GM18951 (cell line): ENCODE results near the gene HYLS1.

Source experiments
- POLR2A ChIP-seq: IDR thresholded peaks from 4 replicates; pipeline ENCODE4 v1.6.1; 2011; ENCODE audit warnings: mild to moderate bottlenecking; ENCODE audit not compliant: insufficient read length, insufficient read depth; ENCODE audit errors: extremely low read depth
- in situ Hi-C: fragments of 300-500 bp; cut with MboI; formaldehyde crosslinking; loops from one replicate; pipeline ENCODE4 v1.12.0; 2022; ENCODE audit warnings: low sequenced_read_pairs, mixed read lengths, inconsistent platforms; ENCODE audit not compliant: unreplicated experiment

HYLS1 gene

DNA sequence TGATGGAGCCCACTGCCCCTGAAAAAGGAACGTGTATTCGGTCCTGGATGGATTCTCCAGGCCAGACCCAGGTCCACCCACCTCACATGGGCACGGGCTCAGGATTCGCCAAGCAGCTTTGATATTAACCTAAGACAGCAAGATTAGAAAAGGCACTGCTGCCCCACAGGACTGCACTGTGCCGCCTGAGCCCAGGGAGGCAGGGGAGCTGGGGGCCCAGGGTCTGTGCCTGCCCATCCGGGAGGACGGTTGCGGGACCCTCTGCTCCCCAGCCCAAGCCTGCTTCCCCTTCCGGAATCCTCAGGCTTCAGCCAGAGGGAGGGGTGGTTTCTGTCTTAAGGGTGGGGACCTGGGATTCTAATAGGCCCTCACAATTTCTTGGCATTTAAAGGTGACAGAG is 44.8 kb downstream of the HYLS1 start:
- TF ChIP-seq POLR2A, result no peak
- in situ Hi-C loops, result no loop called here

DNA sequence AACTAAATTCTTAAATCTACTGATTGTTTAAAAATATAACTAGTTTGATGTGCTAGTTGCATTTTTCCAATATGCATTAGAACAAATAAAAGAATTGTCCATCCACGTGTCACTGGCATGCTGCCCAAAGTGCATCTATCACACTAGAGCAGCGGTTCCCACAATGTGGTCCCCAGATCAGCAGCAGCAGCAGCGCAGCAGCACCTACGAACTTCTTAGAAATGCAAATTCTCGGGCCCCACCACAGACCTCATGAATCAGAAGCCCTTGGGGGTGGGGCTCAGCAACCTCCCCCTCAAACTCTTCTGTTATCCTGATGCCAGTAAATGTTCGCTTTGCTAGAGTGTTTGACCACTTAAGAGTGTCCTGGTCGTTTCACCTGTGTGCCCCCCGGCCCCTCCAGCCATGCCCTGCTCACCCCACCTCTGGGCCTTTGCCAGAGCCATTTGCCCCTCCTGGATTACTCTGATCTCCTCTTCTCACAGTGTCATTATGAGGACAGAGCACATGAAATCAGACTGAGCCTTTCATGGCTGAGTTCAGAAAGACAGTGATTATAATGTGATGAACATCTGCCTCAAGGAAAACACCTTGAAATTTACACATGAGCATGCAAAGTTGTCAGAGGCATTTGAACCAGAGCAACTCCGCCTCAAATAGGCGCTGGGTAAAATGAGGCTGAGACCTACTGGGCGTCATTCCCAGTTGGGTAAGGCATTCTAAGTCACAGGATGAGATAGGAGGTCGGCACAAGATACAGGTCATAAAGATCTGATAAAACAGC is 45.8 kb downstream of the HYLS1 start:
- TF ChIP-seq POLR2A, result no peak
- in situ Hi-C loops, result no loop called here

- in situ Hi-C loops, result no loop called here
- no peak for TF ChIP-seq POLR2A
These were observed 47.0 kb downstream of the HYLS1 start for GRCh38 chr11:125934473-125934872.

GRCh38 chr11:125935056-125935455 is 47.6 kb downstream of the HYLS1 start:
- in situ Hi-C loops, result no loop called here
- no peak for TF ChIP-seq POLR2A

- no peak for TF ChIP-seq POLR2A
- in situ Hi-C loops, result no loop called here
These were observed 48.2 kb downstream of the HYLS1 start for GRCh38 chr11:125935618-125936199.

DNA sequence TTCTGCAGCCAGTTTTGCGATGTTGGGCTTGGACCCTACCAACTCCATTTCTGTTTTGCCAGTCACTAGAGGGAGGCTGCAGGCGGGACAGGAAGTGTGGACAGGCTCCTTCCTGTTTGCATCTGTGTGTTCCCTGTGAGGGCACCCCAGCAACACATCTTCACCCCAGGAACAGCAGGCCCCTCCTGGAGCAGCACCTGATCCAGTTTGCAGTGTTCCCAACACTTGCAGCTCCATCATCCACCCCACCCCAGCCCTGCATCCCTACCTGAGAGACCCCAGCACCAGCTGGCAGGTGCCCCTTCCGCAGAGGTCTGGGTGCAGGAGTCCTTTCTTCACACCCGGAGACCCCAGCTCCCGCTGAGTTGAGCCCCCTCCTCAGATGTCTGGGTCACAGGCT is 51.0 kb downstream of the HYLS1 start:
- in situ Hi-C loops, result no loop called here
- TF ChIP-seq POLR2A, result no peak

- in situ Hi-C loops, result no loop called here
These were observed 51.6 kb downstream of the HYLS1 start for GRCh38 chr11:125939081-125939521.

GRCh38 chr11:125940145-125940544 is 52.7 kb downstream of the HYLS1 start:
- in situ Hi-C loops, result no loop called here
- TF ChIP-seq POLR2A, result no peak

More at GRCh38 chr11:125939081-125939521, 51.6 kb downstream of the HYLS1 start:
- no peak for TF ChIP-seq POLR2A

- no peak for TF ChIP-seq POLR2A
- in situ Hi-C loops, result no loop called here
These were observed 53.8 kb downstream of the HYLS1 start for GRCh38 chr11:125941267-125941618.

- in situ Hi-C loops, result no loop called here
- TF ChIP-seq POLR2A, result no peak
These were observed 54.4 kb downstream of the HYLS1 start for GRCh38 chr11:125941619-125942611.

DNA sequence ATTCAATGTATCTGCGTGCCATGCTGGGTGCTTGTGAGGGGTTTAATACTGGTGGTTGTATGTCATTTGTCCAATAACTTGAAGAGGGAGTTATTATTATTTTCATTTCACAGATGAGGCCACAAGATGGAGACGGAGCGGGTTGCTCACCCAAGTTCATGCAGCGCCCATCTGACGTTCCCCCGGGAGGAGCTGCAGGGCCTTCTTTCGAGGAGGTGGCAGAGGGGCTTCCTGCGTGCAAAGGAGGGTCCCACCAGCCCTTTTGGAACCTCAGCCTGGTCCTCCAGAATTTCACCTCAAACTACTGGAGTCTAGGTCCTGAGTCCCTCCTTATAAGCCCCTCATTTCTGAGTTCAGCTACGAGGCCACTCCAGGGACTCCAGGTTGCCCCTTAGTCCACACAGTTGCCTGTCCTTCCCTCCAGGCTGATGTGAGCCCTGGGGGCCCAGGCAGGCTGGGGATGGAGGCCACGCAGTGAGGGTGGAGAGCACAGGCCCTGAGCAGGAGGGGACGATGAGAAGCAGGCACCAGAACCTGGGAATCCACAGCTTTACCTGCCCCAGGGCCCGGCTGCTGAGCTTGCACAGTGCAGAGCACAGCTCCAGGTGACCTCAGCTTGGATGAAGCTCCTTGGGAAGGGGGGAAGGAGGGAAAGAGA is 55.4 kb downstream of the HYLS1 start:
- no peak for TF ChIP-seq POLR2A
- in situ Hi-C loops, result no loop called here

- in situ Hi-C loops, result no loop called here
- TF ChIP-seq POLR2A, result no peak
These were observed 56.3 kb downstream of the HYLS1 start for GRCh38 chr11:125943661-125944349.
